Jurkat, Clone E6-1 (cell line): ENCODE measurements around the gene RABGAP1L.

Experiments used
- DNase-seq: peaks from one replicate; pipeline ENCODE4 v3.0.0-alpha.2; 2011; ENCODE audit warnings: low read depth, low spot score
- H3K4me3 ChIP-seq: 2 replicates; pipeline ENCODE4 v1.5.1; 2011; ENCODE audit warnings: mild to moderate bottlenecking, low read length, control low read depth, moderate library complexity

The RABGAP1L gene

DNA sequence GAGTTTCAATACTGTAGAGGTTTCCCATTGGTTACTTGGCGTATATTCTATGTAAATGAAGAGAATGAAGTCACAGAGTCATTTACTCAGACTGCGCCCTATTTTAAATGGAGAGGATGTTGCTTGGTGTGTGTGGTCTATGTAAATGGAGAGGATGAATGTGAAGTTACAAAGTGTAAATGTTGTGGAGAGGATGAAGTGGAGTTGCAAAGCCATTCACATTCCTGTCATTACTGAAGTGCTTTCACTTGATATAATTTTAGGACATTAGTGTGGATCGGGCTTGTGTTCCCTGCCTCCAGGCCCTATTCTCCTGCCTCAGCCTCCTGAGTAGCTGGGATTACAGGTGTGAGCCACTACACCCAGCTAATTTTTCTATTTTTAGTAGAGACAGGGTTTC, 741.0 kb downstream of the RABGAP1L start:
- H3K4me3 ChIP-seq = no peak overlapping the region
- DNase-seq = no peak

DNA sequence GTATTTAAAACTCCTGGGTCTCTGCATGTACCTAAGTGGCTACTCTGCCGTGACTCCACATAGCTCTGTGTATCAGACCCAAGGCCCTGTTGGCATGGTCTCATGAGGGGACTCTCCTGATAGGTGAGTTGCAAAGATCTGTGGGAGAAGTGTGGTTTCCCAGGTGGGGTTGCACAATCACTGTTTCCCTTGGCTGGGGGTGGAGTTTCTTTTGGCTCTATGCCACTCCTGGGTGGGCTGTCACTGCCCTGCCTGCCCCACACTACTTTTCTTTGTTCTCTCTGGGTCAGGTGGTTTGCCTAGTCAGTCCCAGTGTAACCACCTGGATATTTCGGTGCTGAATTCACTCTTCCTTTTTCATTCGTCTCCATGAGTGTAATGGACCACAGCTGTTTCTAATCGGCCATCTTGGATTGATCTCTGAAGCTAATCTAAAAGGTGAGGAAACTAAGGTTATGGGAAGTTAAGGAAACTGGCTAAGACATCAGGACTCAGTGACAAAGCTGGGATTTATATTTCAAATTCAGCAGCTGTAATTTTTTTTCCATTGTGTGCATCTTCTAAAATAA, 743.3 kb downstream of the RABGAP1L start:
- no peak for DNase-seq
- no peak overlapping the region for H3K4me3 ChIP-seq

DNA sequence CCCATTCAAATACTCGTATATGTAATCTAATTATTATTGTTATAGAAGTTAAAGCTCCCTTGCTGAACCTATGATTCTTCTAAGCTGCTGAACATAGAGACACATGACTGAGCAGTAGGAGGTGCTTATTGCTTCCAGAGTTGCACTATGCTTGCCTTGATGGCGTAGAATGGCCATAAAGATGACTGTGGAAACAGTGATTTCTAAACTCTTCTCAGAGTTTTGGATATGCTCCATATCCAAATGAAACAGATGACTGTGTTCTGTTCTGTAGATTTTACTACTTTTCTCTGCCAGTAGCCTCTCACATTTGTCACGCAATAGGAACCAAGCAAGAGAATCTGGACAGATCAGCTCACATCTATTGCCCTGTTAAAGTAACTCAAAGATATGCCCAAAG, 752.3 kb downstream of the RABGAP1L start:
- DNase-seq = no peak
- H3K4me3 ChIP-seq = no peak overlapping the region

DNA sequence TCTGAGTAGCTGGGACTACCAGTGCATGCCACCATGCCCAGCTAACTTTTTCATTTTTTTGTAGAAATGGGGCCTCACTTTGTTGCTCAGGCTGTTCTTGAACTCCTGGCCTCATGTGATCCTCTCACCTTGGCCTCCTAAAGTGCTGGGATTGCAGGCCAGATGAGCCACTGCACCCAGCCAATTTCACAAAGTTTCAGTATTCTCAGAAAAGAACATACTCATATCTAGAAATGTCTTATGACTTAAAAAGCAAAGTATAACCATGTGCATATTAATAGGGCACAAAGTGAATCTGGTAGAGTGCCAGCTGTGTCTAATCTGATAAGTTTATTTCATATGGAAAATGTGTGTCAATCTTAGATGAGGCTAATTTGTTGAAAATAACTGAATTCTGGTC, 752.9 kb downstream of the RABGAP1L start:
- DNase-seq = no peak
- no peak overlapping the region for H3K4me3 ChIP-seq

GRCh38 chr1:174913225-174913903, 754.0 kb downstream of the RABGAP1L start:
- DNase-seq = no peak

DNA sequence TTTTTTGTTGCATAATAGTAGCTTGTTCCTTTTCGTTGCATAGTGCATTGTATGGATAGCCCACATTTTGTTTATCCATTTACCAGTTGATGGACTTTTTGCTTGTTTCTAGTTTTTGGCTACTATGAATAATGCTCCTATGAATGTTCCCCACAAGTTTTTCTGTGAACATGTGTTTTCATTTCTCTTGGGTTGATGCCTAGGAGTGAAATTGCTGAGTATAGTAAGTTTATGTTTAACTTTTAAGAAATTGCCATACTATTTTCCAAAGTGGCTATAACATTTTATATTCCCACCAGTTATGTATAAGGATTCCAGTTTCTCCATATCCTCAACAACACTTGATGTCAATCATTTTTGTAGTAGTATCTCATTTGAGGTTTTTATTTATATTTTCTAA, 755.7 kb downstream of the RABGAP1L start:
- no peak overlapping the region for H3K4me3 ChIP-seq
- no peak for DNase-seq

More at GRCh38 chr1:174913225-174913903, 754.0 kb downstream of the RABGAP1L start:
- H3K4me3 ChIP-seq = no peak overlapping the region

GRCh38 chr1:174916846-174917245, 757.5 kb downstream of the RABGAP1L start:
- no peak overlapping the region for H3K4me3 ChIP-seq
- no peak for DNase-seq

- no peak for DNase-seq
- no peak overlapping the region for H3K4me3 ChIP-seq
These were observed 760.8 kb downstream of the RABGAP1L start for GRCh38 chr1:174920093-174920492.

DNA sequence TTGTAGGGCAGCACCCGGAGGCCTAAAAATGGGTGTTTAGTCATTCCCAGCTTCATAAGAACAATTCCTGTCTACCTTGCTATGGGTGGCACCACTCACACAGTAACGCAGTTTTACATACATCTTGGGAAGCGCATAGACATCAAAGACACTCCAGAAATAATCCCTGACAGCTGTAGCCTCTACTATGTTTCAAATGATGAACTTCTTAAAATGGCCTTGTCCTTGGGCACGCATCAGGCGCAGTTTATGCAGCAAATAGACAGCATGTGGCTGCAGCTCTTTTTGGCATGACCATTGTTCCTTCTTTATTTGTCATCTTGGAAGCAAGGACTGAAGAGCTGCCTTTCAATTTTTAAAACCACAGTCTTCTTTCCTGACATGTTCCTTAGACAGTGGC, 762.8 kb downstream of the RABGAP1L start:
- H3K4me3 ChIP-seq = no peak overlapping the region
- DNase-seq = no peak

DNA sequence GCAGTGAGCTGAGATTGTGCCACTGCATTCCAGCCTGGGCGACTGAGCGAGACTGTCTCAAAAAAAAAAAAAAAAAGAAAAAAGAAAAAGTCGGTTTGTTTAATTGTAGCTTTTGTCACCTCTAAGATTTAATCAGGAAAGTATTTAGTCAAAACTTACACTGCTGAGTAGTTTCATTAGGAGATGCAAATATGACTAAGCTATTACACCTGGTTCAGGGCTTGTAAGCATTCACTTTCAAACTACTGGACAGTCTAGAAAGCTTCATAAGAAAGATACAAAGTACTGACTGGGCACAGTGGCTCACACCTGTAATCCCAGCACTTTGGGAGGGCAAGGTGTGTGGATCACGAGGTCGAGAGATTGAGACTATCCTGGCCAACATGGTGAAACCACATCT, 764.5 kb downstream of the RABGAP1L start:
- no peak for DNase-seq
- H3K4me3 ChIP-seq = no peak overlapping the region

- DNase-seq = no peak
- H3K4me3 ChIP-seq = no peak overlapping the region
These were observed 769.2 kb downstream of the RABGAP1L start for GRCh38 chr1:174928541-174928940.

GRCh38 chr1:174931214-174931613, 771.9 kb downstream of the RABGAP1L start:
- DNase-seq = no peak
- no peak overlapping the region for H3K4me3 ChIP-seq

DNA sequence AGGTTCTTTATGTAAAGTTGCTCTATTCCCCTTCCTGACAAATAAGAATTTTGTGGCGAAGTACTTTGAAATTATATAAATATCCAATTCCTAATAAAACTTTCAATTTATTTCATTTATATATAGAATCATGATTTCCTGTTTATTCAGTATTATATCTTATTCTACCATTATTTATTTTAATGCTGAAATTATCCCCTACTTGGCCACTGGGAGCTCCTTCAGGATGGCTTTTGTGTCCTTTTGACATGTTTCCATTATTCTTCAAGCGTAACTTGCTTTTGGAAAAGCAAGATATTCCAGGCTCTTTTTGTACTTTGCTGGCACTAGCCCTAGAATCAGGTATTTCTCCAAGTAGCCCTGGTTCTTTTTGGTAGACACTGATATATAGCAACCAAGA, 773.3 kb downstream of the RABGAP1L start:
- no peak for DNase-seq
- H3K4me3 ChIP-seq = no peak overlapping the region

GRCh38 chr1:174935961-174936727, 776.8 kb downstream of the RABGAP1L start:
- no peak overlapping the region for H3K4me3 ChIP-seq
- no peak for DNase-seq

DNA sequence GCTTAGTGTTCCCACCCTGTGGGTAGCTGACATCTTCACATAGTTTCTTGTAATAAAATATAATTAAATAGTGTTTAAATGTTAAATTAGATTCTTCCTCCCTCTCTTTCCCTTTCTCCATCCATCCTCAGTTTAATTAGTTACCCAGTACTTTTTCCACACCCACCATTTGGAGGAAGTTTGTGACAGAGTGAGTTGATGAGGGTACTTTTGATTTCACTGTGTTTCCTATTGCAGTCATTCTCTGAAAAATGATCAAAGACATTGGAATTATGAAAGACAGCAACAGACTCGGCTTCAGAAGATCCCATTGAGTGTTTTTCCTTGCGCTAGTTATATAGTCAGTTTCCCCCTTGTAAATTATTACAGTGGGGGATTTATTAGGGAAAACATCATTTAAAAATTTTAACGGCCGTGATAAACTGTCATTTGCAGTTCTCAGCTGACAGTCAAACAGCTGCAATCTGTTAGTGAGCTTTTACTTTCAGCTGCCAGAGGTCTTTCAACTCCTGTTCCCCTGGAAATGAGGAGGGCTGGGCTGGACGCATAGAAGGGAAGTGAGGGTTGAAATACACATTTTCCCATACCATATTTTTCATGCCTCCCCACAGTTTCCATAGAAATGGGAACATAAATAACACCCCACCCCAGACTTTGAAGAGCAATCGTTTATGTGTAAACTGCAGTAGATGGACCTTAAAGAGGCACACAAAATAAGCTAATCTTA, 779.1 kb downstream of the RABGAP1L start:
- H3K4me3 ChIP-seq = no peak overlapping the region
- no peak for DNase-seq

DNA sequence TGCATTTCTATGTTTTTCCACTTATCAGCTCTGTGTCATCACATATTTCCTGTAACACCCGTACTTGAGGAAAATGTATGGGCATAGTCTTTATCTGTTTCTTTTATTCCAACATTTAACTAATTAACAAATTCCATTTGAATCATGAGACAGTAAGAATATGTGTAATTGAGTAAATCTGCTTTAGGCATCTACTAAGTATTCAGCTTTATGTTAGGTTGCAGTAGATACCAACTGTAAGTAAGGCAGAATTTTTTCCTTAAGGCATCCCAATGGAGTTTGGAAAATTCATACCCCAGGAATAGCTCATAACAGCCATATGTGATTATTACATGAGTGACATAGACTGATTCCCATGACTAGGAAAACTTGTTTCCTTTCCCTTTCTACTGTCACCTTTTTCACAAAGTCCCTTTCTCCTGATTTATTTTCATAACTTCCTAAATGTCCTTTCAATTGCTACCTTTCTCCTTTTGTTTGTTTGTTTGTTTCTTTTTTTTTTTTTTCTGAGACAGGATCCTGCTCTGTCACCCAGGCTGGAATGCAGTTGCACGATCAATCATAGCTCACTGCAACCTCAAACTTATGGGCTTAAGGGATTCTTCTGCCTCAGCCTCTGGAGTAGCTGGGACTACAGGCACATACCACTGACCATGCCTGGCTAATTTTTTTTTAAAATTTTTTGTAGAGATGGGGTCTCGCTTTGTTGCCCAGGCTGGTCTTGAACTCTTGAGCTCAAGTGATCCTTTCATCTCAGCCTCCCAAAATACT, 780.6 kb downstream of the RABGAP1L start:
- no peak for DNase-seq

DNA sequence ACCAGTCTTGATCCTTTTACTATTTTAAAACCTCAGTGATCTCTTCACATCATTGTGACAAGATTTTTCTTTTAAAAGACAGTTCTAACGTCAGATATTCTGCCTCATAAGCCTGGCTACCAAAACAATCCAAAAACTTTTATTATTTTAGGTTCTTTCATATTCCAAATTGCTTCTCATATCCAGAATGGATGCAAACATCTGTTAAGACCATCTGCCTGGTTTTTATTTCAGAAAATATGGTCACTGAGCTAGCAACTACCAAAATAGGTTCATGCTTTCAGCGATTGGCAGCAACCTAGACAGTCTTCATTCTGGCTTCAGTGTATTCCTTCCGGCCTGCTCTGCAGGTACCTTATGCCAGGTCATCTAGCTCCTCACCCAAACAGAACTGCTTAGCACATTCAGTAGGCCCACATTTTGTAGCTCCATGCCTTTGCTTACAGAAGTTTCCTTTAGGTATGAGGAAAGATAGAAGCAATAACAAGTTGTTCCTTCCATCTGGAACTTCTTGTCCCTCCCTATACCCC, 781.4 kb downstream of the RABGAP1L start:
- no peak overlapping the region for H3K4me3 ChIP-seq
- DNase-seq = no peak

More for the DNA sequence above, 780.6 kb downstream of the RABGAP1L start:
- no peak overlapping the region for H3K4me3 ChIP-seq

DNA sequence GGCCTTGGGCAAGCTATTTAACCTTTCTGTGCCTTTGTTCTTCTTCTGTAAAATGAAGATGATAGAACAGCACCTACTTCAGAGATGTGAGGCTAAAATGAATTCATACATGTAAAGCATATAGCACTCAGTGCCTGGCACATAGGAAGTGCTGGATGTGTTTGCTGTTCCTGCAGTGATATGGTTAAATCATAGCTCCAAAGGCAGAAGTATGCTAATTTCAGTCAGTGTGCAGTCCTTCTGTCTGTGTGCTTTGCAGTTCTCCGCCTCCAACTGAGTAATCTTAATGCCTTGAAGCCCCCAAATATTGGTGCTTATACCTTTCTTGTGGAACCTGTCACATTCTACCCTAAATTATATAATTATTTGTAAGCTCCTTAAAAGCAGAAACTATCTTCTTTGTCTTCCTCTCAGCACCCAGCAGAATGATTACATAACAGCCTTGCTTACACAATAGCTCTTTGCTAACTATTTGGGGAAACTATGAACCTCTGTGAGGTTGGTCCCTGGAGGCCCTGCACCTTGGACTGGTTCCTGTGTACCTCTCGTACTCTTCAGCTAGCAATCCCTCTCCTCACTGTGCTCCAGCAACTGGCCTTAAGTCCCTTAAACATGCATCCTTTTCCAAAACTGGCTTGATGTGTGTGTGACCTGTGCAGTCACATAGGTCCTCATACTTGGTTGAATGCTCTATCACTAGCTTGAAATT, 783.4 kb downstream of the RABGAP1L start:
- H3K4me3 ChIP-seq = no peak overlapping the region
- DNase-seq = no peak
